ENCODE data around the gene SUPT20HL1. TPM values are rescaled to one million over a fixed set of nuclear protein-coding genes. Genes with fewer than 3 reads are reported as not detected.
"Not testable (repeated sequence)": the region's sequence is repeated elsewhere in the genome, so short reads cannot be mapped to it uniquely, and the experiment has no call there.

The SUPT20HL1 gene
- polyA plus RNA-seq, 3 donors from 2014 or later = not detected

- peaks cover 1 to 8% (median 1%) of the 10 kb centered on the region in 3 donors for H3K27me3 Mint-ChIP-seq (ENCODE audit: low read depth in 3 of 3)
- H3K9me3 Mint-ChIP-seq = no peaks in the 10 kb centered on the region
- DNase-seq = no peak
- no peak overlapping the region for H3K4me3 Mint-ChIP-seq
- peaks cover 3 to 8% of the 10 kb centered on the region in 2 donors for H3K4me1 Mint-ChIP-seq
- H3K36me3 Mint-ChIP-seq = no peaks in the 10 kb centered on the region
- no peak overlapping the region for H3K27ac Mint-ChIP-seq
Measured at GRCh38 chrX:24340501-24340900, 19.9 kb upstream of the SUPT20HL1 start.

DNA sequence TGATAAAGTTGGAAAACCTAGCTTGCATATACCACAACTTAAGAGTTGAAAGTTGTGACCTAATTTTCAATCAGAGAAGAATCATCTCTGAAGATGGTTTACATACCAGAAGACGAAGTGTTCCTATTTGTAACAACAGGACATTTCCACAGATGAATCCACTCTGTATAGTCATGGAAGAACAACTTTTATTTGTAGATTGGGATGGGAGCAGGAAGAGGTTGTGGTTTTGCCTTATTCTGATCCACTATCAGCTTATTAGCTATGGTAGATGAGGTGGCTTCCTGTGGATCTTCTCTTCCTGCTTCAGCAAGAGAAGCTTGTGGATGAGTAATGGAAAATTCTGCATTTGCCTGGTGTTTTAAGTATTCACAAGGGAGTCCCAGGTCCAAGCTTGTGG is 18.6 kb upstream of the SUPT20HL1 start:
- H3K27ac Mint-ChIP-seq = no peak overlapping the region
- DNase-seq = no peak
- H3K27me3 Mint-ChIP-seq (ENCODE audit: low read depth in 3 of 3) = peaks cover 1 to 8% (median 1%) of the 10 kb centered on the region in 3 donors
- no peak overlapping the region for H3K4me3 Mint-ChIP-seq
- peaks cover 3 to 8% of the 10 kb centered on the region in 2 donors for H3K4me1 Mint-ChIP-seq
- no peaks in the 10 kb centered on the region for H3K36me3 Mint-ChIP-seq
- H3K9me3 Mint-ChIP-seq = no peaks in the 10 kb centered on the region

DNA sequence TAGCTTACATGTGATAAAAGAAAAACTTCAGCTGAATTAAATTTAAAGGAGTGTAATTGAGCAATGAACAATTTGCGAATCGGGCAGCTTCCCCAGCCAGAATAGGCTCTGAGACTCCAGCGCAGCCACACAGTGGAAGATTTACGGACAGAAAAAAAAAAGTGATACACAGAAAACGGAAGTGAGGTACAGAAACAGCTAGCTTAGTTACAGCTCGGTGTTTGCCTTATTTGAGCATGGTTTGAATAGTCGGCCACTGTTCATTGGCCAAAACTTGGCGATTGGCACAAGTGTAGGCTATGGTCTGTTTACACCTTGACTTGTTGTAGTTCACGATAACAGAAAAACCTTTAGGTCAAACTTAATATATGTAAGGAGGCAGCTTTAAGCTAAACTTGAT is 16.7 kb upstream of the SUPT20HL1 start:
- peaks cover 3 to 8% of the 10 kb centered on the region in 2 donors for H3K4me1 Mint-ChIP-seq
- H3K4me3 Mint-ChIP-seq = peak overlapping the region; percentile 37 to 74 (median 63)
- DNase-seq = peak in 1 of 3 donors; percentile 7

GRCh38 chrX:24347881-24348280 is 12.6 kb upstream of the SUPT20HL1 start:
- DNase-seq = no peak
- Mint-ChIP-seq H3K4me1 (peaks cover 3 to 8% of the 10 kb centered on the region in 2 donors), H3K27me3 (ENCODE audit: low read depth in 3 of 3) (peaks cover 4 to 10% (median 7%) of the 10 kb centered on the region in 3 donors), H3K36me3 (no peaks in the 10 kb centered on the region), H3K9me3 (no peaks in the 10 kb centered on the region), H3K4me3 (no peak overlapping the region), H3K27ac (no peak overlapping the region)

More for the DNA sequence above, 16.7 kb upstream of the SUPT20HL1 start:
- Mint-ChIP-seq H3K27ac (no peak overlapping the region), H3K9me3 (no peaks in the 10 kb centered on the region), H3K36me3 (no peaks in the 10 kb centered on the region), H3K27me3 (ENCODE audit: low read depth in 3 of 3) (peaks cover 3 to 13% (median 4%) of the 10 kb centered on the region in 3 donors)

GRCh38 chrX:24350217-24350616 is 10.2 kb upstream of the SUPT20HL1 start:
- Mint-ChIP-seq H3K9me3 (no peaks in the 10 kb centered on the region), H3K36me3 (no peaks in the 10 kb centered on the region), H3K4me3 (no peak overlapping the region), H3K27me3 (ENCODE audit: low read depth in 3 of 3) (peaks cover 2 to 9% (median 7%) of the 10 kb centered on the region in 3 donors), H3K27ac (no peak overlapping the region), H3K4me1 (no peaks in the 10 kb centered on the region)
- no peak for DNase-seq

GRCh38 chrX:24355095-24355494 is 5.3 kb upstream of the SUPT20HL1 start:
- H3K4me1 Mint-ChIP-seq = no peaks in the 10 kb centered on the region
- H3K27ac Mint-ChIP-seq = no peak overlapping the region
- H3K9me3 Mint-ChIP-seq = no peaks in the 10 kb centered on the region
- H3K27me3 Mint-ChIP-seq (ENCODE audit: low read depth in 3 of 3) = peaks cover 2 to 7% (median 2%) of the 10 kb centered on the region in 3 donors
- DNase-seq = no peak
- no peaks in the 10 kb centered on the region for H3K36me3 Mint-ChIP-seq
- H3K4me3 Mint-ChIP-seq = no peak overlapping the region

GRCh38 chrX:24357106-24357505 is 3.3 kb upstream of the SUPT20HL1 start:
- Mint-ChIP-seq H3K4me1 (no peaks in the 10 kb centered on the region), H3K27me3 (ENCODE audit: low read depth in 3 of 3) (peaks cover 2 to 3% (median 2%) of the 10 kb centered on the region in 3 donors), H3K4me3 (no peak overlapping the region), H3K9me3 (no peaks in the 10 kb centered on the region), H3K36me3 (no peaks in the 10 kb centered on the region), H3K27ac (no peak overlapping the region)
- DNase-seq = no peak

DNA sequence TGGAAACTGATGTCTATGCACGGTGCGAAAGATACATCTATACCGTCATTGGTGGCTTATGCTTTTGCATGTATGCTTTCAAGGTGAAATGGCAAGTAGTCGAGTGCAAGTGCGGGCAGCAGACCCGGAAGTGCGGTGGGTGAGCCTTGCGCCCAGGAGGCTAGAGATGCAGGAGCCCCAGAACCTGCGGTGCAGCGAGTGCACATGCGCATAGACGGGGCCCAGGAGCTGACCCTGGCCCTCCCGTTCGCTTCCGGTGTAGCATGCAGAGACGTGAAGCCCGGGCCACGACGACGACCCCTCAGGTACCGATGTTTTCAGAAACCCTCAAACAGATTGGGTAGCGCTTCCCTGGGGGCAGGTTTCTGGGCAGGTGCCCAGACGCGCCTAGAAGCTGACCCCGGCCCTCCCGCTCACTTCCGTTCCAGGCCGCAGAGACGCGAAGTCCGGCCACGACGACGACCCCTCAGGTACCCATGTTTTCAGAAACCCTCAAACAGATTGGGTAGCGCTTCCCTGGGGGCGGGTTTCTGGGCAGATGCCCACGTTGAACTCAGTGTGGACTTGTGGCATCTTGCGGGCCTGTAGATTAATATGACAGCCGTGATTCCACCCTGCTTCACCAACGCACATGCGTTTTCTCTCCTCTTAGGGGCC is 1.8 kb downstream of the SUPT20HL1 start:
- H3K27ac Mint-ChIP-seq; H3K4me1 Mint-ChIP-seq; H3K36me3 Mint-ChIP-seq; H3K4me3 Mint-ChIP-seq; DNase-seq; H3K9me3 Mint-ChIP-seq; H3K27me3 Mint-ChIP-seq (ENCODE audit: low read depth in 3 of 3): not testable (repeated sequence)

DNA sequence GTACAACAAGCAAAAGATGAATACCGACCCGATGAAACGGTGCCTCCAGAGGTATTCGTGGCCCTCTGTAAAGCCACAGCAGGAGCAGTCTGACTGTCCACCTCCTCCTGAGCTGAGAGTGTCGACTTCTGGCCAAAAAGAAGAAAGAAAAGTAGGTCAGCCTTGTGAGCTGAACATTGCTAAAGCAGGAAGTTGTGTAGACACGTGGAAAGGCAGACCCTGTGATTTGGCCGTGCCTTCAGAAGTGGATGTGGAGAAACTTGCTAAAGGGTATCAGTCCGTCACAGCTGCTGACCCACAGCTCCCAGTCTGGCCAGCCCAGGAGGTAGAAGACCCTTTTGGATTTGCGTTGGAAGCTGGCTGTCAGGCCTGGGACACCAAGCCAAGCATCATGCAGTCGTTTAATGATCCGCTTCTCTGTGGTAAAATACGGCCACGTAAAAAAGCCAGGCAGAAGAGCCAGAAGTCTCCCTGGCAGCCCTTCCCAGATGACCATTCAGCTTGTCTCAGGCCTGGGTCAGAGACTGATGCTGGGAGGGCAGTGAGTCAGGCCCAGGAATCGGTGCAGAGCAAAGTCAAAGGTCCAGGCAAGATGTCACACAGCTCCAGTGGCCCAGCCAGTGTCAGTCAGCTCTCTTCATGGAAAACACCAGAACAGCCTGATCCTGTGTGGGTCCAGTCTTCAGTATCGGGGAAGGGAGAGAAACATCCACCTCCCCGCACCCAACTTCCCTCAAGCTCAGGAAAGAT is 3.2 kb downstream of the SUPT20HL1 start:
- not testable (repeated sequence) for H3K9me3 Mint-ChIP-seq; H3K27me3 Mint-ChIP-seq (ENCODE audit: low read depth in 3 of 3); DNase-seq; H3K4me3 Mint-ChIP-seq; H3K36me3 Mint-ChIP-seq; H3K4me1 Mint-ChIP-seq; H3K27ac Mint-ChIP-seq

- peaks cover 0 to 4% of the 10 kb centered on the region in 2 donors for H3K4me1 Mint-ChIP-seq
- no peaks in the 10 kb centered on the region for H3K9me3 Mint-ChIP-seq
- H3K27me3 Mint-ChIP-seq (ENCODE audit: low read depth in 3 of 3) = peaks cover 0 to 8% (median 0%) of the 10 kb centered on the region in 3 donors
- no peaks in the 10 kb centered on the region for H3K36me3 Mint-ChIP-seq
- H3K27ac Mint-ChIP-seq = no peak overlapping the region
- H3K4me3 Mint-ChIP-seq = no peak overlapping the region
- no peak for DNase-seq
Measured at GRCh38 chrX:24364326-24364725, 3.9 kb downstream of the SUPT20HL1 start.

DNA sequence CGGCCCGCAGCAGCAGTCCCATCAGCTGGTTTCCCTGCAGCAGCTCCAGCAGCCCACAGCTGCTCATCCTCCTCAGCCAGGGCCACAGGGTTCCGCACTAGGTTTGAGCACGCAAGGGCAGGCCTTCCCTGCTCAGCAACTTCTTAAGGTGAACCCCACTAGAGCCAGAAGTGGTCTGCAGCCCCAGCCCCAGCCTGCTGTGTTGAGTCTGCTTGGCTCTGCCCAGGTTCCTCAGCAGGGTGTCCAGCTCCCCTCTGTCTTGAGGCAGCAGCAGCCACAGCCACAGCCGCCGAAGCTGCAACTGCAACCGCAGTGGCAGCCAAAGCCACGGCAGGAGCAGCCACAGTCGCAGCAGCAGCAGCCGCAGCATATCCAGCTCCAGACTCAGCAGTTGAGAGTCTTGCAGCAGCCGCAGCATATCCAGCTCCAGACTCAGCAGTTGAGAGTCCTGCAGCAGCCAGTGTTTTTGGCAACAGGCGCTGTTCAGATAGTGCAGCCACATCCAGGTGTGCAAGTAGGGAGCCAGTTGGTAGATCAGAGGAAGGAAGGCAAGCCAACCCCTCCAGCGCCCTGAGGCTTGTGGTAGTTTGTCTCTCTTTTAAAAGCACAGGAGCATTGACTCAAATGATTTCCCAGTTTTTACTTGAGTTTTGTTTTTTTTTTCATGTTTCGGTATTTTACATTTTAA is 4.6 kb downstream of the SUPT20HL1 start:
- Mint-ChIP-seq H3K27ac (no peak overlapping the region), H3K27me3 (ENCODE audit: low read depth in 3 of 3) (peaks cover 0 to 8% (median 2%) of the 10 kb centered on the region in 3 donors), H3K36me3 (no peaks in the 10 kb centered on the region), H3K4me3 (no peak overlapping the region), H3K4me1 (peaks cover 0 to 4% of the 10 kb centered on the region in 2 donors), H3K9me3 (no peaks in the 10 kb centered on the region)
- DNase-seq = no peak

GRCh38 chrX:24366762-24367400 is 6.4 kb downstream of the SUPT20HL1 start:
- not testable (repeated sequence) for H3K36me3 Mint-ChIP-seq, DNase-seq, H3K4me3 Mint-ChIP-seq, H3K4me1 Mint-ChIP-seq, H3K9me3 Mint-ChIP-seq, H3K27ac Mint-ChIP-seq
- H3K27me3 Mint-ChIP-seq (ENCODE audit: low read depth in 3 of 3) = peaks cover 4 to 16% (median 10%) of the 10 kb centered on the region in 3 donors

DNA sequence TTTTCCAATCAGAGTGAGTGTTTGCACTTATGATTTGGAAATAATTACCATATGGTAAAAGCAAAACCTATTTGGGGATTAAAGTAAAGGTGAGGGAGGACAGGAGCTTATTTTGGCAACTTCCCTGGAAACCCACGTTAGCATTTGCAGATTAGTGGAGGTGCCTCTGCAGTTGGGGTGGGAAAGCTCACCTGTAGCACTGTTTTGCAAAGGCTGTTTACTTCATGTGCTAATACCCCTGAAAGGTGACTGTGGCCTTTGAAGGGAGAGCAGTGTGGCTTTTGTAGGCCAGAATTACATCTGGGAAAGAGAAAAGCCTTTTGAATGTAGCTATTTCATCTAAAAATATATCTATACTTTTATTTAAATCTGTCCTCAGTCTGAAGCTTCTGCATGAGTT is 9.4 kb downstream of the SUPT20HL1 start:
- H3K4me3 Mint-ChIP-seq = no peak overlapping the region
- H3K36me3 Mint-ChIP-seq = no peaks in the 10 kb centered on the region
- peaks cover 3 to 7% of the 10 kb centered on the region in 2 donors for H3K4me1 Mint-ChIP-seq
- H3K27ac Mint-ChIP-seq = no peak overlapping the region
- no peak for DNase-seq
- peaks cover 4 to 19% (median 17%) of the 10 kb centered on the region in 3 donors for H3K27me3 Mint-ChIP-seq (ENCODE audit: low read depth in 3 of 3)
- H3K9me3 Mint-ChIP-seq = no peaks in the 10 kb centered on the region

Data from immature natural killer cell (primary cell).